Choroid plexus epithelial cell (primary cell): ENCODE measurements around the gene BSPRY.

ENCODE experiments used
- DNase-seq: peaks from one replicate; pipeline ENCODE4 v3.0.0-alpha.2; 2010; ENCODE audit warnings: low read depth
- H3K4me3 ChIP-seq: 2 replicates; pipeline ENCODE4 v1.5.1; 2011; ENCODE audit warnings: low read depth, mild to moderate bottlenecking, control low read depth, low read length, moderate library complexity
- TF ChIP-seq, protein P1 (sequence below): conservative IDR thresholded peaks from 2 replicates; pipeline ENCODE4 v1.5.1; 2011; ENCODE audit warnings: low read depth, mild to moderate bottlenecking, control low read depth, inconsistent platforms, low read length, moderate library complexity

BSPRY gene

DNA sequence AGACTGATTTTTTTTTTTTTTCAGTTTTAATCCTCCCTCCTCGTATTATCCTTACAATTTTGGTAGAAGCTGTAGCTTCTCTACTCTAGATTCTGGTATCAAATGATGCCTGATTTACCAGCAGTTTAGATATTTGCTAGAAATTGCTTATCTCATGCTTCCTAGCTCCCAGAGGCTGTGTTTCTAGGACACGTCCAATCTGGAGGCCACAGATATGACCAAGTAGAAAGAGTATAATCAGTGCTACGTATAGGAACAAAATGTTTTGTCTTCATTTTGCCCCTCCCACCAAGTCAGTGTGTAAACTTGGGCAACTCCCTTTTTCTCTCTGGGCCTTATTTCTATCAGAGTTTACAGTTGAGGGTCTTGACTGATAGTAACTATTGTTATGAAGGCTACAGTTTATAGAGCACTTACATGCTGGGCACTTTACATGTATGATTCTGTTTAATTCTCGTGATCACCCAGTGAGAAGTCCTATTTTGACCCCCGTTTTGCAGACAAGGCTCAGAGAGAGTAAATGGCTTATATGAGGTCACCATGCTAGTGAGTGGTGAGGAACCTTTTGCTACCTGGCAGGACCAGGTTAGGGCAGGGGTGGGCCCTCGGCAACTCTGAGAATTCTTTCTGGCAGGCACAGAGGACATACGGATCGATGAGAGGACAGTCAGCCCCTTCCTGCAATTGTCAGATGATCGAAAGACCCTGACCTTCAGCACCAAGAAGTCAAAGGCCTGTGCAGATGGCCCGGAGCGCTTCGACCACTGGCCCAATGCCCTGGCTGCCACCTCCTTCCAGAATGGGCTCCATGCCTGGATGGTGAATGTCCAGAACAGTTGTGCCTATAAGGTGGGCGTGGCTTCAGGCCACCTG lies 19.9 kb downstream of the BSPRY start:
- TF ChIP-seq, protein P1, sequence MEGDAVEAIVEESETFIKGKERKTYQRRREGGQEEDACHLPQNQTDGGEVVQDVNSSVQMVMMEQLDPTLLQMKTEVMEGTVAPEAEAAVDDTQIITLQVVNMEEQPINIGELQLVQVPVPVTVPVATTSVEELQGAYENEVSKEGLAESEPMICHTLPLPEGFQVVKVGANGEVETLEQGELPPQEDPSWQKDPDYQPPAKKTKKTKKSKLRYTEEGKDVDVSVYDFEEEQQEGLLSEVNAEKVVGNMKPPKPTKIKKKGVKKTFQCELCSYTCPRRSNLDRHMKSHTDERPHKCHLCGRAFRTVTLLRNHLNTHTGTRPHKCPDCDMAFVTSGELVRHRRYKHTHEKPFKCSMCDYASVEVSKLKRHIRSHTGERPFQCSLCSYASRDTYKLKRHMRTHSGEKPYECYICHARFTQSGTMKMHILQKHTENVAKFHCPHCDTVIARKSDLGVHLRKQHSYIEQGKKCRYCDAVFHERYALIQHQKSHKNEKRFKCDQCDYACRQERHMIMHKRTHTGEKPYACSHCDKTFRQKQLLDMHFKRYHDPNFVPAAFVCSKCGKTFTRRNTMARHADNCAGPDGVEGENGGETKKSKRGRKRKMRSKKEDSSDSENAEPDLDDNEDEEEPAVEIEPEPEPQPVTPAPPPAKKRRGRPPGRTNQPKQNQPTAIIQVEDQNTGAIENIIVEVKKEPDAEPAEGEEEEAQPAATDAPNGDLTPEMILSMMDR = no peak
- DNase-seq = no peak
- H3K4me3 ChIP-seq = no peak overlapping the region

DNA sequence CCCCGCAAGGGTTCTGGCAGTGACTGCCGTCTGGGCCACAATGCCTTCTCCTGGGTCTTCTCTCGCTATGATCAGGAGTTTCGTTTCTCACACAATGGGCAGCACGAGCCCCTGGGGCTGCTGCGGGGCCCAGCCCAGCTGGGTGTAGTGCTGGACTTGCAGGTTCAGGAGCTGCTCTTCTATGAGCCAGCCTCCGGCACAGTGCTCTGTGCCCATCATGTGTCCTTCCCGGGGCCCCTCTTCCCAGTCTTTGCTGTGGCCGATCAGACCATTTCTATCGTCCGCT lies 20.5 kb downstream of the BSPRY start:
- no peak for DNase-seq
- TF ChIP-seq, protein P1 = no peak
- no peak overlapping the region for H3K4me3 ChIP-seq

- H3K4me3 ChIP-seq = no peak overlapping the region
- no peak for DNase-seq
- TF ChIP-seq, protein P1 = no peak
Measured at GRCh38 chr9:113370806-113371325, 21.5 kb downstream of the BSPRY start.

DNA sequence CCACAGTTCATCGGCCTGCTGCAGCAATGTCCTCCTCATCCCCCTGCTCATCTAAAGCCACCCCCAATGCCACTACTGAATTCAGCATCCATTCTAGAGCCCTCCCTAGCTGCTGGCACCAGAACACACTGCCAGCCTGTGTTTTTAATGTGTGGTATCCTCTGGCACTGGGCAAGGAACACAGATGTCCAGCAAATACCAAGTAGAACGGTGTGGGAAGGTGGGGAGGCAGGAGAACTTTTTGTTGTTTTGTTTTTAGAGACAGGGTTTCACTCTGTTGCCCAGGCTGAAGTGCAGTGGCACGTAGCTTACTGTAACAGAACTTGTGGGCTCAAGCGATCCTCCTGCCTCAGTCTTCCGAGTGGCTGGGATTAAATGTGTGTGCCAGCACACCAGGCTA lies 22.7 kb downstream of the BSPRY start:
- TF ChIP-seq, protein P1 = no peak
- no peak overlapping the region for H3K4me3 ChIP-seq
- DNase-seq = no peak

GRCh38 chr9:113373256-113373655 lies 23.9 kb downstream of the BSPRY start:
- no peak overlapping the region for H3K4me3 ChIP-seq
- DNase-seq = no peak
- TF ChIP-seq, protein P1 = no peak

DNA sequence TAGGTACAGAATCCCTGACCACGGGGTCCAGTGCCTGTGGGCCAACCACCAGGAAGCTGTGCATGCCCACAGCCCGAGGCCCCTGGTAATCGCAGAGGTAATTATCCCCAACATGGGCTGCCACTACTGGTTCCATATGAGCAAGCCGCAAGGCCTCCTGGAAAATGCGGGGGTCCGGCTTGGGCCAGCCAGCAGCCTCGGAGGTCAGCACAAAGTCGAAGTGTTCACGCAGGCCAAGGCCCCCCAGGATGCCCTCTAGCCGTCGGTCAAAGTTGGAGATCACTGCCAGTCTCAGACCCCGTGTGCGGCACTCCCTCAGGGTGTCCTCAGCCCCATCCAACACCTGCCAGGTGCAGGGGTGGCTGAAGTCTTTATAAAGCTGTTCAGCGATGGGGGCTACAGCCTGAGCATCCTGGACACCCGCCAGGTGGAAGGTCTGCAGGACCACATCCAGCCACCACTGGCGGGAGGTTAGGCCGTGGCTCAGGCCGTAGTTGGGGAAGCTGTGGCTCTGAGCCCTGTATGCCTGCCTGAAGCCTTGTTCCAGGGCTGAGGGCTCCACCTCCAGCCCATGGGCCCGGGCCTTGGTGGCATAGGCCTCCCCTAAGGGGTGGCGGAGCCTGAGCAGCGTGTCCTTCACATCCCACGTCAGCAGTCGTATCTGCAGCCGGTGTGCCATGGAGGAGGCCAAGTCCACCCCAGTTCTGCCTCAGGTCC lies 24.5 kb downstream of the BSPRY start:
- DNase-seq = no peak
- TF ChIP-seq, protein P1 = no peak
- H3K4me3 ChIP-seq = no peak overlapping the region
